H1 (cell line): Measurements from ENCODE around the gene ZNF618. TPM values are rescaled to one million over a fixed set of nuclear protein-coding genes. Genes with fewer than 3 reads are reported as not detected.

Experiments
- CTCF ChIA-PET: fragments of 300-600 bp; sonication (Branson Sonifier 250); formaldehyde crosslinking; loops from one replicate; lab custom pipeline; 2021; ENCODE audit not compliant: partially characterized antibody; lab: Charles Lee
- POLR2A ChIA-PET: fragments of 300-600 bp; sonication (Branson Sonifier 250); formaldehyde crosslinking; loops from one replicate; lab custom pipeline; 2021; ENCODE audit warnings: inconsistent platforms; ENCODE audit not compliant: partially characterized antibody; lab: Charles Lee
- DNase-seq, 2 experiments: peaks; one replicate each; pipeline versions ENCODE4 v3.0.0 to v3.0.0-alpha.2; 2010 to 2022; ENCODE audit warnings: low spot score in 2 of 2, low read depth in 1 of 2, mixed read lengths in 1 of 2
- FAIRE-seq: peaks from 2 replicates; lab custom pipeline; 2011; peaks lifted over from hg19 to GRCh38; lab: Jason Lieb, UNC
- H2AFZ ChIP-seq: 2 replicates; pipeline ENCODE4 v1.8.1; 2012; ENCODE audit warnings: low read length, inconsistent platforms
- H2AK5ac ChIP-seq: 2 replicates; pipeline ENCODE4 v1.6.1; 2013; ENCODE audit warnings: low read depth, low read length
- H2BK120ac ChIP-seq: replicated peaks from 2 replicates; pipeline ENCODE3; 2013; ENCODE audit warnings: low read depth, low read length, inconsistent platforms
- H2BK12ac ChIP-seq: 2 replicates; pipeline ENCODE4 v1.6.1; 2013; ENCODE audit warnings: low read depth, low read length
- H2BK15ac ChIP-seq: 2 replicates; pipeline ENCODE4 v1.6.1; 2013; ENCODE audit warnings: low read length
- H2BK20ac ChIP-seq: 2 replicates; pipeline ENCODE4 v1.6.1; 2013; ENCODE audit warnings: low read length
- H2BK5ac ChIP-seq: 2 replicates; pipeline ENCODE4 v1.6.1; 2013; ENCODE audit warnings: low read depth, low read length
- H3K14ac ChIP-seq: 2 replicates; pipeline ENCODE4 v1.6.1; 2013; ENCODE audit warnings: inconsistent platforms; ENCODE audit not compliant: insufficient read length
- H3K18ac ChIP-seq: 2 replicates; pipeline ENCODE4 v1.6.1; 2013; ENCODE audit warnings: low read length; ENCODE audit errors: extremely low read depth
- H3K23ac ChIP-seq: 2 replicates; pipeline ENCODE4 v1.6.1; 2013; ENCODE audit warnings: inconsistent platforms; ENCODE audit not compliant: insufficient read length
- H3K23me2 ChIP-seq: 2 replicates; pipeline ENCODE4 v1.6.1; 2013; ENCODE audit warnings: low read depth, low read length
- H3K27ac ChIP-seq: 2 replicates; pipeline ENCODE4 v1.6.1; 2011; ENCODE audit warnings: low read depth, low read length, inconsistent platforms
- H3K27me3 ChIP-seq, 4 experiments: replicated peaks in 1 of 4; 1 replicate in 1 of 4; 2 replicates in 3 of 4; pipeline versions ENCODE4 v1.6.1 to v1.8.1; 2011 to 2013; ENCODE audit warnings: low read length in 3 of 4, mild to moderate bottlenecking in 3 of 4, inconsistent platforms in 2 of 4, mixed read lengths in 2 of 4, moderate library complexity in 1 of 4; ENCODE audit not compliant: control insufficient read depth in 3 of 4, insufficient read depth in 3 of 4; ENCODE audit errors: extremely low read depth in 1 of 4
- H3K36me3 ChIP-seq, 4 experiments: 2 replicates each; pipeline versions ENCODE4 v1.6.1 to v1.8.1; 2011 to 2013; ENCODE audit warnings: mild to moderate bottlenecking in 4 of 4, low read length in 3 of 4, moderate library complexity in 2 of 4, control low read depth in 1 of 4, inconsistent platforms in 1 of 4; ENCODE audit not compliant: insufficient read depth in 4 of 4, control insufficient read depth in 2 of 4
- H3K4ac ChIP-seq: replicated peaks from 2 replicates; pipeline ENCODE3; 2013; ENCODE audit warnings: low read length, low read depth, mixed read lengths, inconsistent platforms; ENCODE audit not compliant: insufficient read length
- H3K4me1 ChIP-seq, 4 experiments: replicated peaks in 1 of 4; 1 replicate in 1 of 4; 2 replicates in 3 of 4; pipeline versions ENCODE4 v1.6.1 to v1.8.1; 2011 to 2013; ENCODE audit warnings: low read length in 3 of 4, inconsistent platforms in 2 of 4, mixed read lengths in 1 of 4; ENCODE audit not compliant: insufficient read depth in 4 of 4, control insufficient read depth in 3 of 4
- H3K4me2 ChIP-seq, 2 experiments: 2 replicates each; pipeline versions ENCODE4 v1.6.1 to v1.8.1; 2011 to 2013; ENCODE audit warnings: low read depth in 2 of 2, low read length in 2 of 2, control low read depth in 1 of 2, inconsistent platforms in 1 of 2, mild to moderate bottlenecking in 1 of 2; ENCODE audit not compliant: insufficient read depth in 1 of 2
- H3K4me3 ChIP-seq, 4 experiments: fragments of 200-600, 300-600 bp in 1 of 4; sonication (generic), shearing (Covaris generic), sonication (Bioruptor Twin) in 1 of 4; 2 replicates each; pipeline versions ENCODE4 v1.5.1 to v1.8.1; 2011 to 2016; ENCODE audit warnings: low read length in 4 of 4, low read depth in 3 of 4, control low read depth in 2 of 4, inconsistent platforms in 2 of 4, mild to moderate bottlenecking in 2 of 4, mixed read lengths in 1 of 4, moderate library complexity in 1 of 4; ENCODE audit not compliant: insufficient read depth in 2 of 4; ENCODE audit errors: extremely low read depth in 1 of 4
- H3K56ac ChIP-seq: replicated peaks from 2 replicates; pipeline ENCODE3; 2013; ENCODE audit warnings: low read depth, mild to moderate bottlenecking, mixed read lengths, low read length, inconsistent platforms; ENCODE audit not compliant: insufficient read length
- H3K79me1 ChIP-seq: 2 replicates; pipeline ENCODE4 v1.6.1; 2013; ENCODE audit warnings: low read depth, low read length, control low read depth
- H3K79me2 ChIP-seq, 2 experiments: 2 replicates each; pipeline versions ENCODE4 v1.6.1 to v1.8.1; 2012 to 2013; ENCODE audit warnings: low read length in 2 of 2, mild to moderate bottlenecking in 2 of 2, inconsistent platforms in 1 of 2; ENCODE audit not compliant: insufficient read depth in 2 of 2, control insufficient read depth in 1 of 2
- H3K9ac ChIP-seq, 4 experiments: replicated peaks in 1 of 4; 1 replicate in 1 of 4; 2 replicates in 3 of 4; pipeline versions ENCODE4 v1.6.1 to v1.8.1; 2011 to 2013; ENCODE audit warnings: low read depth in 3 of 4, low read length in 3 of 4, control low read depth in 2 of 4, mild to moderate bottlenecking in 2 of 4, moderate library complexity in 2 of 4, inconsistent platforms in 1 of 4; ENCODE audit errors: extremely low read depth in 1 of 4
- H3K9me3 ChIP-seq, 2 experiments: 2 replicates each; pipeline versions ENCODE4 v1.6.1 to v1.8.1; 2012 to 2013; ENCODE audit warnings: mild to moderate bottlenecking in 2 of 2, moderate library complexity in 2 of 2, control low read depth in 1 of 2, inconsistent platforms in 1 of 2, low read depth in 1 of 2, low read length in 1 of 2, mixed read lengths in 1 of 2; ENCODE audit not compliant: insufficient read depth in 2 of 2
- H4K20me1 ChIP-seq, 2 experiments: replicated peaks in 1 of 2; 2 replicates each; pipeline versions ENCODE3 to v1.8.1; 2011 to 2013; ENCODE audit warnings: inconsistent platforms in 2 of 2, low read length in 2 of 2, mild to moderate bottlenecking in 1 of 2; ENCODE audit not compliant: insufficient read depth in 2 of 2, control insufficient read depth in 1 of 2
- H4K5ac ChIP-seq: 2 replicates; pipeline ENCODE4 v1.6.1; 2013; ENCODE audit warnings: low read length, low read depth, mixed read lengths, inconsistent platforms; ENCODE audit not compliant: insufficient read length
- H4K8ac ChIP-seq: 2 replicates; pipeline ENCODE4 v1.8.0; 2013; ENCODE audit warnings: mild to moderate bottlenecking, moderate library complexity, low read length, inconsistent platforms; ENCODE audit not compliant: insufficient read depth; ENCODE audit errors: extremely low read depth
- H4K91ac ChIP-seq: replicated peaks from 2 replicates; pipeline ENCODE3; 2013; ENCODE audit warnings: low read length, mixed read lengths, inconsistent platforms; ENCODE audit not compliant: insufficient read length
- ASH2L ChIP-seq: fragments of 200-600, 300-600 bp; sonication (generic); IDR thresholded peaks from one replicate; pipeline ENCODE4 v1.7.1; 2017; ENCODE audit warnings: low read length
- CEBPB ChIP-seq: IDR thresholded peaks from 2 replicates; pipeline ENCODE4 v1.6.1; 2012; ENCODE audit warnings: low read depth, low read length
- CHD1 ChIP-seq: IDR thresholded peaks from 2 replicates; pipeline ENCODE4 v1.6.1; 2012; ENCODE audit warnings: low read depth, low read length, improper control_type of control experiment
- GABPA ChIP-seq: IDR thresholded peaks from 2 replicates; pipeline ENCODE4 v1.6.1; 2011; ENCODE audit warnings: mild to moderate bottlenecking, low read length, moderate library complexity, borderline replicate concordance; ENCODE audit not compliant: insufficient read depth
- KDM5A ChIP-seq: fragments of 200-600 bp; IDR thresholded peaks from 2 replicates; pipeline ENCODE4 v1.7.1; 2012; ENCODE audit warnings: mild to moderate bottlenecking, low read length, inconsistent platforms, mixed read lengths
- RAD21 ChIP-seq, 2 experiments: IDR thresholded peaks in 1 of 2; conservative IDR thresholded peaks in 1 of 2; 2 replicates each; pipeline ENCODE4 v1.6.1; 2011; ENCODE audit warnings: low read depth in 2 of 2, low read length in 2 of 2, improper control_type of control experiment in 1 of 2, inconsistent platforms in 1 of 2, mild to moderate bottlenecking in 1 of 2, moderate library complexity in 1 of 2
- RFX5 ChIP-seq: IDR thresholded peaks from 2 replicates; pipeline ENCODE4 v1.6.1; 2011; ENCODE audit warnings: low read depth, low read length, improper control_type of control experiment, borderline replicate concordance
- RXRA ChIP-seq: IDR thresholded peaks from 2 replicates; pipeline ENCODE4 v1.6.1; 2011; ENCODE audit warnings: low read depth, mild to moderate bottlenecking, low read length, moderate library complexity; ENCODE audit not compliant: insufficient read depth
- TBP ChIP-seq: IDR thresholded peaks from 2 replicates; pipeline ENCODE4 v1.6.1; 2011; ENCODE audit warnings: low read depth, low read length, improper control_type of control experiment
- WGBS, 2 experiments: shearing (Covaris generic) in 1 of 2; methylation state at CpG; one replicate each; pipeline versions ENCODE4 v1.1.6 to v1.1.7; 2013 to 2015; ENCODE audit warnings: low lambda C conversion rate in 2 of 2, mixed read lengths in 2 of 2, inconsistent platforms in 1 of 2, low coverage in 1 of 2, missing lambda C conversion rate in 1 of 2; ENCODE audit not compliant: insufficient replicate concordance in 2 of 2, insufficient coverage in 1 of 2, insufficient read length in 1 of 2; ENCODE audit errors: extremely low coverage in 1 of 2, missing lambda C conversion rate in 1 of 2; 5-methylcytosine and 5-hydroxymethylcytosine counted together
- polyA plus RNA-seq, 7 experiments: library from polyadenylated mRNA; depleted of rRNA in 3 of 7; stranded (reverse) in 5 of 7; unstranded in 2 of 7; fragments of >200 nt in 5 of 7; fragments of 200-250 nt in 2 of 7; gene quantifications; 1 replicate in 5 of 7; 2 replicates in 1 of 7; 4 replicates in 1 of 7; pipeline versions ENCODE4 v1.2.1 to v1.2.3, GENCODE V29; 2011 to 2013; ENCODE audit warnings: missing spikeins in 2 of 7, mixed read lengths in 2 of 7
- total RNA-seq: library from RNA; stranded (reverse); fragmentation: NEBNext Ultra II Directional; extraction: Animal tissue kit (Norgen Biotek cat#: 25700); gene quantifications from 2 replicates; pipeline ENCODE4 v1.2.1, GENCODE V29; 2021
- TF ChIP-seq, protein P1 (sequence below): IDR thresholded peaks from 2 replicates; pipeline ENCODE4 v1.6.1; 2012; ENCODE audit warnings: inconsistent platforms
- TF ChIP-seq, protein P2 (sequence below): IDR thresholded peaks from 2 replicates; pipeline ENCODE4 v1.6.1; 2012; ENCODE audit warnings: inconsistent platforms
- TF ChIP-seq, protein P3 (sequence below): IDR thresholded peaks from 2 replicates; pipeline ENCODE4 v1.6.1; 2012; ENCODE audit warnings: low read length, inconsistent platforms

Gene ZNF618
- total and polyA plus RNA-seq, 2 of the 8 experiments (the other 6 are each of a cell fraction or from before 2014, with no cell fraction given), result 9.6 to 28.5 TPM

GRCh38 chr9:114065304-114065703, 189.2 kb downstream of the ZNF618 start:
- Histone ChIP-seq H4K5ac (no peak overlapping the region), H3K14ac (no peak overlapping the region), H3K4me1 (no peaks in the 10 kb centered on the region), H3K36me3 (no peaks in the 10 kb centered on the region), H2BK5ac (no peak overlapping the region), H3K9ac (no peak overlapping the region), H3K23ac (no peak overlapping the region), H2BK15ac (no peak overlapping the region), H4K91ac (no peak overlapping the region), H3K23me2 (no peaks in the 10 kb centered on the region; the same call in 1 of the 2 replicates), H3K4me3 (no peak overlapping the region), H3K27ac (no peak overlapping the region), H3K56ac (no peak overlapping the region), H3K18ac (no peak overlapping the region), H3K9me3 (no peaks in the 10 kb centered on the region), H3K79me1 (no peaks in the 10 kb centered on the region), H3K4ac (no peak overlapping the region), H2AK5ac (no peak overlapping the region), H4K8ac (no peak overlapping the region), H3K4me2 (no peak overlapping the region), H2BK12ac (no peak overlapping the region), H2BK20ac (no peak overlapping the region), H2AFZ (no peak overlapping the region), H4K20me1 (no peaks in the 10 kb centered on the region), H2BK120ac (no peak overlapping the region), H3K79me2 (no peaks in the 10 kb centered on the region), H3K27me3 (no peaks in the 10 kb centered on the region)
- POLR2A ChIA-PET, result no interaction called here
- FAIRE-seq, result no peak
- whole genome bisulfite sequencing, 2 experiments, result 97% methylated on average over 8 of the region's 8 CpGs; no CpG with 5 or more reads in 1 of the 2 experiments
- CTCF ChIA-PET, result interaction anchor here (0.7 to 1.0 kb wide), 2 partner anchors 11 to 32 kb away, joined by 3 read pairs; no protein-coding TSS in a partner anchor
- peak in 1 of 2 experiments; percentile 35 for DNase-seq
- TF ChIP-seq, protein P1, sequence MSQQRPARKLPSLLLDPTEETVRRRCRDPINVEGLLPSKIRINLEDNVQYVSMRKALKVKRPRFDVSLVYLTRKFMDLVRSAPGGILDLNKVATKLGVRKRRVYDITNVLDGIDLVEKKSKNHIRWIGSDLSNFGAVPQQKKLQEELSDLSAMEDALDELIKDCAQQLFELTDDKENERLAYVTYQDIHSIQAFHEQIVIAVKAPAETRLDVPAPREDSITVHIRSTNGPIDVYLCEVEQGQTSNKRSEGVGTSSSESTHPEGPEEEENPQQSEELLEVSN, result no peak
- TF ChIP-seq ASH2L, result no peak
- no peak for TF ChIP-seq RXRA
- TF ChIP-seq, protein P2, sequence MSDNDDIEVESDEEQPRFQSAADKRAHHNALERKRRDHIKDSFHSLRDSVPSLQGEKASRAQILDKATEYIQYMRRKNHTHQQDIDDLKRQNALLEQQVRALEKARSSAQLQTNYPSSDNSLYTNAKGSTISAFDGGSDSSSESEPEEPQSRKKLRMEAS, result no peak
- no peak for TF ChIP-seq RAD21 (IDR thresholded peaks at IDR 0.05 in 1 of 2, conservative IDR thresholded peaks at IDR 0.05 in 1 of 2; ENCODE audit: low read depth in 2 of 2, low read length in 2 of 2)
- TF ChIP-seq, protein P3, sequence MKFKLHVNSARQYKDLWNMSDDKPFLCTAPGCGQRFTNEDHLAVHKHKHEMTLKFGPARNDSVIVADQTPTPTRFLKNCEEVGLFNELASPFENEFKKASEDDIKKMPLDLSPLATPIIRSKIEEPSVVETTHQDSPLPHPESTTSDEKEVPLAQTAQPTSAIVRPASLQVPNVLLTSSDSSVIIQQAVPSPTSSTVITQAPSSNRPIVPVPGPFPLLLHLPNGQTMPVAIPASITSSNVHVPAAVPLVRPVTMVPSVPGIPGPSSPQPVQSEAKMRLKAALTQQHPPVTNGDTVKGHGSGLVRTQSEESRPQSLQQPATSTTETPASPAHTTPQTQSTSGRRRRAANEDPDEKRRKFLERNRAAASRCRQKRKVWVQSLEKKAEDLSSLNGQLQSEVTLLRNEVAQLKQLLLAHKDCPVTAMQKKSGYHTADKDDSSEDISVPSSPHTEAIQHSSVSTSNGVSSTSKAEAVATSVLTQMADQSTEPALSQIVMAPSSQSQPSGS, result no peak
- no peak for TF ChIP-seq KDM5A
- no peak for TF ChIP-seq CEBPB
- TF ChIP-seq TBP, result no peak
- TF ChIP-seq GABPA, result no peak
- TF ChIP-seq RFX5, result no peak
- TF ChIP-seq CHD1, result no peak
